Suppressor macrophage (primary cell): Measurements from ENCODE around the gene CHD9.
"Not testable (repeated sequence)": the region's sequence is repeated elsewhere in the genome, so short reads cannot be mapped to it uniquely, and the experiment has no call there.

Experiments used
- DNase-seq, 4 experiments: peaks; one replicate each; pipeline ENCODE4 v3.0.0-alpha.2; 2020 to 2022
- total RNA-seq, 17 experiments: gene quantifications; one replicate each; lab custom pipeline; 2026; ENCODE audit warnings: mixed read lengths in 6 of 17, inconsistent platforms in 3 of 17; lab: John Stamatoyannopoulos, UW

The CHD9 gene
- total RNA-seq: 47.5 to 335 (median 185) reads per million in 17 experiments

- DNase-seq: peak; percentile 90 to 95 (median 94)
Measured at GRCh38 chr16:53054670-53055485, at the start of gene CHD9. TSS of gene CHD9 (plus strand) at chr16:53054991. CDS start at chr16:53156090, 101,099 bp downstream.

- DNase-seq: no peak
Measured at GRCh38 chr16:53007095-53007494, 47.7 kb upstream of the CHD9 start.

DNA sequence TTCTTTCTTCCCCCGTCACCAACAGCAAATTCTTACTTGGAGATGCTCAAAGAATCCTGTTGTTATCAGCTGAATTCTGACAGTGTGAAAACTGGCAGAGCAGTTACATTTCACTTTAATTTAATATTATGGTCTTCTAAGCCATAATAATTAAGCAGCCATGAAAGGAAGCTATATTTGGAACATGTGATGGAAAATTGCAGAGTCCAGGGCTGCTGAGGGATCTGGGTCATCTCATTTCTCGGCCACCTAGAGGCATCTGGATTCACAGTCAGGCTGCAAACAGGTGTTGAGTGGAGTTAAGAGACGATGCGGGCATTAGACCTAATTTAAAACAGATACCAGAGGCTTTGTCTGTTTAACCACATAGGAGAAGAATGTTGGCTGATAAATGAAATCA is 40.5 kb upstream of the CHD9 start:
- DNase-seq: no peak

DNA sequence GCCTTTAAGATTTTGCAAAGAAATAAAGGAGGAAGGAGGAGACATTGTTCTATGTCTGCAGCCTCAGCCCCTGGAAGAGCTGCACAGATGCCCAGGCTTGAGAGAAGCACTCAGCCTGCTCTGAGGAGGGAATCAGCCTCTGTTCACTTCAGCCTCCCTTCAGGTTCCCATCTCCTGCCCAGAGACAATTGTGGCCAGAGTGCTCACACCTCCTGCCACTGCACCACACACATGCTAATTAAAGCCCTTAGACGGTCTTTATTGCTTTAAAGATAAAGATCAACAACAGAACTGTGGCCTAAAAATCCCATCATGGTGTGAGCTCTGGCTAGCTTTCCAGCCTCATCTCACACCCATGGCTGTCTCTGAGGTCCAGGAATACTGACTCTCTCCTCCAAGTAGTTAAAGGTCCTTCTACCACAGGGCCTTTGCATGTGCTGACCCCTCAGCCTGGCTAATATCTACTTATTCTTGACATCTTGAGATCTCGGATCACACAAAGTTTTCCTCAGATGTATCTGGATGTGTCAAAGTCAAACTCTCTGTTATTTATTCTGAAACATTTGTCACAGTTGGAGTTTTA is 35.9 kb upstream of the CHD9 start:
- DNase-seq: no peak

GRCh38 chr16:53022374-53022773 is 32.4 kb upstream of the CHD9 start:
- DNase-seq: peak; percentile 40 to 68 (median 56)

DNA sequence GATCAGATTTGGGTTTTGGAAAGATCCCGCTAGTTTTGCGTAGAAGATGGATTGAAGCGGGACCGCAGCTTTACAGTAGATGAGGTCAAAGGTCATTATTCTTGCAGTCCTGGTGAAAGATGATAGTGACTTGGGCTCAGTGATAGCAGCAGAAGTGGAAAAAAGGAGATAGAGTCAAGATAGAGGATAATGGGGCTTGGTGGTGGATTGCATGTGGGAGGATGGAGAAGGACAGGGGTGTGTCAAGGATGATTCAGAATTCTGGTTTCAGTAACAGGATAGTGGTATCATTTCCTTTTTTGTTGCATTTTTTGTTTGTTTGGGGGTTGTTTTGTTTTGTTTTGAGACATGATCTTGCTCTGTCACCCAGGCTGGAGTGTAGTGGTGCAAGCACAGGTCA is 30.7 kb upstream of the CHD9 start:
- peak in 3 of 4 experiments; percentile 21 to 38 (median 30) for DNase-seq

- no peak for DNase-seq
Measured at GRCh38 chr16:53029971-53030370, 24.8 kb upstream of the CHD9 start.

GRCh38 chr16:53031323-53031942 is 23.4 kb upstream of the CHD9 start:
- no peak for DNase-seq

DNA sequence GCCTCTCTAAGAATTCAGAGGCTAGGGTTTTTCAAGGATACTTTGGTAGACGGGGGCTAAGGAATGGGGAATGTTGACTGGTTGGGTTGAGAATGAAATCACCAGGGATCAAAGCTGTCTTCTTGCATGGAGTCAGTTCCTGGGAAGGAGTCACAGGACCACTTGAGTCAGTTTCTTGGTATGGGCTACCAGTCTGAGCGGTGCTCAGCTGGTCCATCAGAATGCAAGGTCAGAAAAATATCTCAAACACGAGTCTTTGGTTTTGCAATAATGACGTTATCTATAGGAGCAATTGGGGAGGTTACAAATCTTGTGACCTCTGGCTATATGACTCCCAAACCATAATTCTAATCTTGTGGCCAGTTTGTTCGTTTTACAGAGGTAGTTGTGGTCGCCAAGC is 20.5 kb upstream of the CHD9 start:
- DNase-seq: no peak

DNA sequence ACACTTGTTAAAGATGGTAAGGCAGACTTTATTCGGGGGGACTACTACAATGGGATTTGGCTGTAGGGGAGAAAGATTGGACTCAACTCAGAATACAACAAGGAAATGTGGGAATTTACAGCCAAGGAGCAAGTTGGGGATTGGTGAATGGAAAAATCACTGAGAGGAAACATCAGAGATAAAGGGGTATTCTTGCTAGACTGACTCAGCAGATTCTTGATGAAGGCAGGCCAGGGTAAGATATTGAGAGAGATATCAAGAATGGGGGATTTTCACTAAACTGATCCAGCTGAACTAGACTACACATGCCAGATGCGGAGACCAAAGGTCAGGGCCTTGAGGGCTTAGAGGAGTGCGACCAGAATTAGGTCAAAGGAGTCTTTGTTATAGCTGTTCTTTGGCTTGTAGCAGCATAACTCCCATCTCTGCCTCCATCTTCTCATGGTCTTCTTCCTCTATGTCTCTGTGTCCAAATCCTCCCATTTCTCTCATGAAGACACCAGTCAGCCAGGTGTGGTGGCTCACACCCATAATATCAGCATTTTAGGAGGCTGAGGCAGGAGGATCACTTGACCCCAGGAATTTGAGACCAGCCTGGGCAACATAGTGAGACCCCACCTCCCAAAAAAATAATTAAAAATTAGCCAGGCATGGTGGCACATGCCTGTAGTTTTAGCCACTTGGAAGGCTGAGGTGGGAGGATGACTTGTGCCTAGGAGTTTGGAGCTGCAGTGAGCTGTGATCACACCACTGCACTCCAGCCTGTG is 19.4 kb upstream of the CHD9 start:
- DNase-seq: no peak

DNA sequence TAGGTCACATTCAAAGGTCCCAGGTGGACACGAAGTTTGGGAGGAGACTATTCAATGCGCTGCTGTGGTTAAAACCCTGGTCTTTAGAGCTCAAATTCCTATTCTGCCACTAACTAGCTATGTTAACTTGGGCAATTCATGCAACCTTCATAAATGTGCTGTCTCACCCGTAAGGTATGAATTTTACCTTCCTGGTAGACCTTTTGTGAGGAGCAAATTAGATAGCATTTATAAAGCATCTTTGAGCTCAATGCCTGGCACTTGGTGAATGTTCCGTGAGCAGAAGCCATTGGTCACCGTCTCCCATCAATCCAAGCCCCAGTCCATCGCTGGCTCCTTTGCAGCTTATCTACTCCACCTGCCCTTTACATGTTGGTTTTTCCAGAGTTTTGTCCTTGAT is 18.7 kb upstream of the CHD9 start:
- DNase-seq: no peak

DNA sequence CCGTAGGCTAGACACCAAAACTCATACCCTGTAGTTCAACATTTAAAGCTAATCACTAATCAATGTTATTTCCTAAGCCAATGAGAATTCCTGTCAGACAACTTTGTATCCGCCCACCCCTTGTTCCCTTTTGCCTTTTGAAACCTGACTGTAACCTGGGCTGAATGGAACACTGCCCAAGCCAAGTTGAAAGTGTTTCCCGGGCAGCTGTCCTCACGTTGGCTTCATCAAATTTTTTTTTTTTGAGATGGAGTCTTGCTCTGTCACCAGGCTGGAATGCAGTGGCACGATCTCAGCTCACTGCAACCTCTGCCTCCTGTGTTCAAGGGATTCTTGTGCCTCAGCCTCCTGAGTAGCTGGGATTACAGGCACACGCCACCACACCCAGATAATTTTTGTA is 18.1 kb upstream of the CHD9 start:
- not testable (repeated sequence) for DNase-seq

GRCh38 chr16:53040788-53041187 is 14.0 kb upstream of the CHD9 start:
- no peak for DNase-seq

DNA sequence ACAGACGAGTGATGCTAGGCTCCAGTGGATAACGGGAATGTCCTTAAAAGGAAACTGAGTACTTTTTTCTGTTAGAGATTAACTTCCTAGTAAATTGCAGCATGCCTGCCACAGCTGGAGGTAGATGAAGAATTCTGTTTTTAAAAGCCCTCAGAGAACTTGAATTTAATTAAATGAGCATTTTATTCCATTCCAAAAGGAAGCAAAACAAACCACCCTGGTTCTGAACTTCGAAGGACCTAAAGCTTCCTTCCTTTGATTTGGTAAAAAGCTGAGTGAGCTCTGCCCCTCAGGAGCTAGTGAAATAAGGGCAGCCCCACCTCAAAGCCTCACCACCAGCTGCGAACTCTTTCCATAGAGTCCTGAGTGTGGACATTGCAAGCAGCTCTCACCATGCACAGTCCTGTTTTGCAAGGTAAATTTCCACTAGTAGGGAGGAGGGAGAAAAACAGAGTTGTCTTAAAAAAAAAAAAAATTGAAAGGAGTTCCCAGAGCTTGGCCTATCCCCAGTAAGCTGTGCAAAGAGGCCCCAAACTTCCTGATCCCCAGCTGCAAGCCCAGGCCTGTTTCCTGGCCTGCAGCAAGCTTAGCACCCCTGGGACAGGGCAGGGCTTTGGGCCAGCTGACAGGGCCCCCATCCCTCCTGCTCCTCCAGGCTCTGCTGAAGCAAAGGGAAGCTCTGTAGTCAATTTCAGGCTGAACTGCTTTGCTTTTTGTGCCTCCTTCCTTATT is 13.3 kb upstream of the CHD9 start:
- peak; percentile 10 to 61 (median 46) for DNase-seq

- DNase-seq: no peak
Measured at GRCh38 chr16:53042235-53042701, 12.5 kb upstream of the CHD9 start.

- no peak for DNase-seq
Measured at GRCh38 chr16:53043428-53043831, 11.4 kb upstream of the CHD9 start.

- DNase-seq: no peak
Measured at GRCh38 chr16:53043986-53044601, 10.7 kb upstream of the CHD9 start.

GRCh38 chr16:53045341-53046220 is 9.2 kb upstream of the CHD9 start:
- no peak for DNase-seq

- not testable (repeated sequence) for DNase-seq
Measured at GRCh38 chr16:53047515-53047914, 7.3 kb upstream of the CHD9 start.

- DNase-seq: no peak
Measured at GRCh38 chr16:53048139-53048915, 6.5 kb upstream of the CHD9 start.
